Astrocyte of the spinal cord (primary cell): ENCODE data around the gene GJD3.
A peak's percentile ranks its signal among the peaks of the same experiment; 100 is the strongest.
"Not testable (repeated sequence)": the region's sequence is repeated elsewhere in the genome, so short reads cannot be mapped to it uniquely, and the experiment has no call there.

Experiments used
- DNase-seq: peaks from one replicate; pipeline ENCODE4 v3.0.0; 2011; ENCODE audit warnings: low read depth, low spot score
- H3K4me3 ChIP-seq: 2 replicates; pipeline ENCODE4 v1.5.1; 2011; ENCODE audit warnings: low read depth, mild to moderate bottlenecking, low read length, moderate library complexity
- CTCF ChIP-seq: IDR thresholded peaks from 2 replicates; pipeline ENCODE4 v1.5.1; 2012; ENCODE audit warnings: low read depth, mild to moderate bottlenecking, low read length, inconsistent platforms
- in situ Hi-C: cut with HindIII; loops from 2 replicates; pipeline ENCODE4 v1.10.0; 2017; ENCODE audit warnings: low sequenced_read_pairs

GJD3 gene

GRCh38 chr17:40364121-40364861 lies at the start of gene GJD3:
GJD3 (minus strand) TSS chr17:40364737; CDS start chr17:40363815, 922 bp downstream.
- in situ Hi-C loops = loop anchor here (10.0 kb wide), 1 partner anchor 59 kb away; the partner anchor contains the start of gene RARA
- no peak for DNase-seq
- H3K4me3 ChIP-seq = peak within 1 kb of the TSS; percentile 48
- TF ChIP-seq CTCF = no peak

- in situ Hi-C loops, DNase-seq, H3K4me3 ChIP-seq: not testable (repeated sequence)
Observed at GRCh38 chr17:40414312-40414711, 49.8 kb upstream of the GJD3 start.

GRCh38 chr17:40412880-40413279 lies 48.3 kb upstream of the GJD3 start:
- TF ChIP-seq CTCF = no peak
- in situ Hi-C loops = no loop called here
- no peak overlapping the region for H3K4me3 ChIP-seq
- no peak for DNase-seq

- no peak for DNase-seq
- TF ChIP-seq CTCF = no peak
- H3K4me3 ChIP-seq = no peak overlapping the region
- in situ Hi-C loops = no loop called here
Observed at GRCh38 chr17:40411821-40412220, 47.3 kb upstream of the GJD3 start.

GRCh38 chr17:40410082-40410481 lies 45.5 kb upstream of the GJD3 start:
- DNase-seq = no peak
- no peak for TF ChIP-seq CTCF
- in situ Hi-C loops = no loop called here
- H3K4me3 ChIP-seq = no peak overlapping the region

- in situ Hi-C loops, DNase-seq, H3K4me3 ChIP-seq: not testable (repeated sequence)
Observed at GRCh38 chr17:40409540-40409939, 45.0 kb upstream of the GJD3 start.

GRCh38 chr17:40407460-40407859 lies 42.9 kb upstream of the GJD3 start:
- in situ Hi-C loops = no loop called here
- no peak for TF ChIP-seq CTCF
- DNase-seq = no peak
- no peak overlapping the region for H3K4me3 ChIP-seq

GRCh38 chr17:40404003-40404402 lies 39.5 kb upstream of the GJD3 start:
- DNase-seq = no peak
- in situ Hi-C loops = no loop called here
- H3K4me3 ChIP-seq = no peak overlapping the region
- TF ChIP-seq CTCF = no peak
